Keratinocyte (primary cell): ENCODE data around the gene SH3GLB2. TPM values are rescaled to one million over a fixed set of nuclear protein-coding genes. Genes with fewer than 3 reads are reported as not detected.

Source experiments
- DNase-seq: peaks from one replicate; pipeline ENCODE4 v3.0.0-alpha.2; 2011; ENCODE audit warnings: low read depth, missing footprints, low spot score
- FAIRE-seq: peaks from 2 replicates; lab custom pipeline; 2011; peaks lifted over from hg19 to GRCh38; lab: Jason Lieb, UNC
- H2AFZ ChIP-seq: 2 replicates; pipeline ENCODE4 v1.6.0; 2012; ENCODE audit warnings: low read length, control low read depth, inconsistent platforms; ENCODE audit not compliant: control insufficient read depth
- H3K27ac ChIP-seq: 2 replicates; pipeline ENCODE4 v1.5.1; 2011; ENCODE audit warnings: low read length; ENCODE audit not compliant: control insufficient read depth, insufficient read depth
- H3K27me3 ChIP-seq: 3 replicates; pipeline ENCODE4 v1.6.0; 2011; ENCODE audit warnings: low read length; ENCODE audit not compliant: control insufficient read depth, insufficient read depth; ENCODE audit errors: extremely low read depth
- H3K36me3 ChIP-seq, 2 experiments: 2 replicates in 1 of 2; 3 replicates in 1 of 2; pipeline ENCODE4 v1.5.1; 2011; ENCODE audit warnings: low read length in 2 of 2, mild to moderate bottlenecking in 1 of 2; ENCODE audit not compliant: control insufficient read depth in 2 of 2, insufficient read depth in 2 of 2; ENCODE audit errors: extremely low read depth in 1 of 2
- H3K4me1 ChIP-seq: 3 replicates; pipeline ENCODE4 v1.5.1; 2011; ENCODE audit warnings: low read length; ENCODE audit not compliant: control insufficient read depth, insufficient read depth; ENCODE audit errors: extremely low read depth
- H3K4me2 ChIP-seq: 3 replicates; pipeline ENCODE4 v1.6.0; 2011; ENCODE audit warnings: low read depth, low read length; ENCODE audit not compliant: control insufficient read depth, insufficient read depth; ENCODE audit errors: extremely low read depth
- H3K4me3 ChIP-seq, 3 experiments: fragments of 200-600 bp in 1 of 3; sonication (generic) in 1 of 3; 2 replicates in 2 of 3; 3 replicates in 1 of 3; pipeline ENCODE4 v1.5.1; 2011 to 2016; ENCODE audit warnings: low read length in 3 of 3, mild to moderate bottlenecking in 3 of 3, control low read depth in 2 of 3, inconsistent platforms in 1 of 3, low read depth in 1 of 3, mixed read lengths in 1 of 3, mixed run types in 1 of 3, moderate library complexity in 1 of 3; ENCODE audit not compliant: control insufficient read depth in 2 of 3, insufficient read depth in 2 of 3; ENCODE audit errors: extremely low read depth in 1 of 3
- H3K79me2 ChIP-seq: 2 replicates; pipeline ENCODE4 v1.6.0; 2012; ENCODE audit warnings: low read length; ENCODE audit not compliant: control insufficient read depth, insufficient read depth
- H3K9ac ChIP-seq: 3 replicates; pipeline ENCODE4 v1.6.0; 2011; ENCODE audit warnings: low read length; ENCODE audit not compliant: control insufficient read depth, insufficient read depth; ENCODE audit errors: extremely low read depth
- H3K9me1 ChIP-seq: 3 replicates; pipeline ENCODE4 v1.6.0; 2011; ENCODE audit warnings: low read length; ENCODE audit not compliant: control insufficient read depth, insufficient read depth; ENCODE audit errors: extremely low read depth
- H3K9me3 ChIP-seq: 2 replicates; pipeline ENCODE4 v1.5.1; 2012; ENCODE audit warnings: low read depth, low read length; ENCODE audit not compliant: control insufficient read depth
- H4K20me1 ChIP-seq: 3 replicates; pipeline ENCODE4 v1.6.0; 2011; ENCODE audit warnings: low read length; ENCODE audit not compliant: control insufficient read depth, insufficient read depth; ENCODE audit errors: extremely low read depth
- EZH2 ChIP-seq: IDR thresholded peaks from one replicate; pipeline ENCODE4 v1.6.1; 2012; ENCODE audit warnings: inconsistent platforms, mild to moderate bottlenecking, low read length, moderate library complexity
- dilution Hi-C: fragments of 300-500 bp; cut with MboI; formaldehyde crosslinking; loops from one replicate; pipeline ENCODE4 v1.7.0; 2020; ENCODE audit warnings: low sequenced_read_pairs; ENCODE audit not compliant: extremely low pct_ligation_motif_present
- polyA plus RNA-seq, 5 experiments: library from polyadenylated mRNA; depleted of rRNA in 3 of 5; stranded (reverse) in 3 of 5; stranded (forward) in 1 of 5; unstranded in 1 of 5; fragments of >200 nt; gene quantifications; 1 replicate in 1 of 5; 2 replicates in 3 of 5; 3 replicates in 1 of 5; pipeline versions ENCODE4 v1.2.1 to v1.2.3, GENCODE V29; 2011 to 2012; ENCODE audit warnings: missing spikeins in 2 of 5, low read depth in 1 of 5, low replicate concordance in 1 of 5
- TF ChIP-seq, protein P1 (sequence below), 3 experiments: IDR thresholded peaks in 1 of 3; conservative IDR thresholded peaks in 1 of 3; optimal IDR thresholded peaks in 1 of 3; 2 replicates in 2 of 3; 3 replicates in 1 of 3; pipeline versions ENCODE3 to v1.5.1; 2011; ENCODE audit warnings: low read length in 3 of 3, mild to moderate bottlenecking in 3 of 3, moderate library complexity in 2 of 3, control low read depth in 1 of 3, inconsistent platforms in 1 of 3; ENCODE audit not compliant: insufficient read depth in 2 of 3; ENCODE audit errors: extremely low read depth in 1 of 3

The SH3GLB2 gene
- polyA plus RNA-seq, 1 donor (not counting 4 experiments of a cell fraction or from before 2014, with no cell fraction given): 37.1 TPM

GRCh38 chr9:129070696-129071525, 42.8 kb upstream of the SH3GLB2 start:
- no peak overlapping the region for H3K4me3 ChIP-seq
- no peak overlapping the region for H3K27ac ChIP-seq
- no peak overlapping the region for H3K9ac ChIP-seq
- H3K27me3 ChIP-seq: no peaks in the 10 kb centered on the region
- peaks cover 7 to 15% of the 10 kb centered on the region in 2 experiments for H3K36me3 ChIP-seq
- H2AFZ ChIP-seq: no peak overlapping the region
- no peaks in the 10 kb centered on the region for H3K9me3 ChIP-seq
- TF ChIP-seq, protein P1, sequence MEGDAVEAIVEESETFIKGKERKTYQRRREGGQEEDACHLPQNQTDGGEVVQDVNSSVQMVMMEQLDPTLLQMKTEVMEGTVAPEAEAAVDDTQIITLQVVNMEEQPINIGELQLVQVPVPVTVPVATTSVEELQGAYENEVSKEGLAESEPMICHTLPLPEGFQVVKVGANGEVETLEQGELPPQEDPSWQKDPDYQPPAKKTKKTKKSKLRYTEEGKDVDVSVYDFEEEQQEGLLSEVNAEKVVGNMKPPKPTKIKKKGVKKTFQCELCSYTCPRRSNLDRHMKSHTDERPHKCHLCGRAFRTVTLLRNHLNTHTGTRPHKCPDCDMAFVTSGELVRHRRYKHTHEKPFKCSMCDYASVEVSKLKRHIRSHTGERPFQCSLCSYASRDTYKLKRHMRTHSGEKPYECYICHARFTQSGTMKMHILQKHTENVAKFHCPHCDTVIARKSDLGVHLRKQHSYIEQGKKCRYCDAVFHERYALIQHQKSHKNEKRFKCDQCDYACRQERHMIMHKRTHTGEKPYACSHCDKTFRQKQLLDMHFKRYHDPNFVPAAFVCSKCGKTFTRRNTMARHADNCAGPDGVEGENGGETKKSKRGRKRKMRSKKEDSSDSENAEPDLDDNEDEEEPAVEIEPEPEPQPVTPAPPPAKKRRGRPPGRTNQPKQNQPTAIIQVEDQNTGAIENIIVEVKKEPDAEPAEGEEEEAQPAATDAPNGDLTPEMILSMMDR (optimal IDR thresholded peaks at IDR 0.05 in 1 of 3, IDR thresholded peaks at IDR 0.05 in 1 of 3, conservative IDR thresholded peaks at IDR 0.05 in 1 of 3; ENCODE audit: extremely low read depth in 1 of 3, insufficient read depth in 2 of 3, low read length in 3 of 3): no peak
- no peak for TF ChIP-seq EZH2
- no peak overlapping the region for H3K4me2 ChIP-seq
- no peaks in the 10 kb centered on the region for H3K79me2 ChIP-seq
- H4K20me1 ChIP-seq: no peaks in the 10 kb centered on the region
- no peaks in the 10 kb centered on the region for H3K4me1 ChIP-seq
- dilution Hi-C loops: no loop called here
- FAIRE-seq (no peak), DNase-seq (no peak)
- no peaks in the 10 kb centered on the region for H3K9me1 ChIP-seq

DNA sequence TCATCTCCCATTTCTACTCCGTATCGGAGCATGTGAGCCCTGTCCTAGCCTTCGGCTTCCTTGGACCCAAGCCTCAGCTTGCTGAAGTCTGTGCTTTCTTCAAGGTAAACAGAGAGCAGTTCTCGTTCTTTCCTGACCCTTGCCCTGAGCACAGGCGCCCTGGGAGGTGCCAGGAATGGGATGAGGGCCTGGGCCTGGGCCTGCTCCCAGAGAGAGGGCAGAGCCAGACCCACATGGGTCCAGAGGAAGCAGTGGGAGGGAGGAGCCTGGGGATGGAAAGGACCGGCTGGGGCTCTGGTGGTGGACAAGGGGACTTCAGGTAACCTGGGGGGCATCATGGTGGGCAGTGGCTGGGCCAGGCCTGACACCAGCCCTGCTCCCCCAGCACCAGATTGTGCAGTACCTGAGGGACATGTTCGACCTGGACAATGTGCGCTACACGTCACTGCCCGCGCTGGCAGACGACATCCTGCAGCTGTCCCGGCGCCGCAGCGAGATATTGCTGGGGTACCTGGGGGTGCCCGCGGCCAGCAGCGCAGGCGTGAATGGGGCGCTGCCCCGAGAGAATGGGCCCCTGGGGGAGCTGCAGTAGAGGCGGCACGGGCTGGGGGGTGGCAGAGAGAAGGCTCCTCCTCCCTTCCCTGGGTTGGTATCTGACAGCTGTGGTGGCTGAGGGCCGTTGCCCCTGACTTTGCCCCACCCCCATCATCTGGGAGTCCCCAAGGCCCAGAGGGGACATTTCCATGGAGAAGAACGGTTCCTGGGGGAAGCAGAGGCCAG, 41.9 kb upstream of the SH3GLB2 start:
- no peak overlapping the region for H3K9ac ChIP-seq
- H3K4me2 ChIP-seq: no peak overlapping the region
- no peaks in the 10 kb centered on the region for H3K79me2 ChIP-seq
- no peaks in the 10 kb centered on the region for H4K20me1 ChIP-seq
- FAIRE-seq (no peak), DNase-seq (no peak)
- TF ChIP-seq, protein P1 (optimal IDR thresholded peaks at IDR 0.05 in 1 of 3, IDR thresholded peaks at IDR 0.05 in 1 of 3, conservative IDR thresholded peaks at IDR 0.05 in 1 of 3; ENCODE audit: extremely low read depth in 1 of 3, insufficient read depth in 2 of 3, low read length in 3 of 3): no peak
- TF ChIP-seq EZH2: no peak
- H3K27ac ChIP-seq: no peak overlapping the region
- H3K9me1 ChIP-seq: no peaks in the 10 kb centered on the region
- H3K4me1 ChIP-seq: no peaks in the 10 kb centered on the region
- no peaks in the 10 kb centered on the region for H3K27me3 ChIP-seq
- H3K9me3 ChIP-seq: no peaks in the 10 kb centered on the region
- no peak overlapping the region for H2AFZ ChIP-seq
- dilution Hi-C loops: no loop called here
- peaks cover 12 to 18% of the 10 kb centered on the region in 2 experiments for H3K36me3 ChIP-seq
- no peak overlapping the region for H3K4me3 ChIP-seq
